ENCODE measurements around the gene CGNL1. TPM values are rescaled to one million over a fixed set of nuclear protein-coding genes. Genes with fewer than 3 reads are reported as not detected.
A peak's percentile ranks its signal among the peaks of the same experiment; 100 is the strongest.

CGNL1 gene
- total RNA-seq, 1 donor from 2014 or later, result 3.0 TPM

DNA sequence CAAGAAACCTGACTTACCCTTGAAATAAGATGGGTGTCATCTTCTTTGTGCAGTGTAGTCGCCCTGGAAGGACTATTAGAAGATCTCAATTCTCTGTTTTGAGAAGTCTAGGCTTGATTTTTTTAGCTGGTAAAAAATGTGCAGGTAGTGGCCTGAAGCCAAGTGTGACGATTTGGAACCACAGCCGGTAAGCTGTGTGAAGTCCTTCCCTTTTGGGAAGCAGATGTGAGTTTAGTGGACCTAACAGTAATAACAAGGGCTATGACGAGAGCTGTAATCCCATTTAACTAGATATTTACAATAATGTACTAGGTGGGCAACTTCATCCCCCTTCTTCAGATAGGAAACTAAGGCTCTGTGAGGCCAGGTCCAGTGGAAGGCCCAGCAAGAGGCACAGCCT is 133.7 kb downstream of the CGNL1 start:
- Mint-ChIP-seq H3K4me1 (peaks cover 20% of the 10 kb centered on the region), H3K27me3 (ENCODE audit: insufficient read depth, low read depth) (peaks cover 6% of the 10 kb centered on the region), H3K9me3 (no peaks in the 10 kb centered on the region), H3K36me3 (no peaks in the 10 kb centered on the region), H3K4me3 (no peak overlapping the region), H3K27ac (no peak overlapping the region)
- no peak overlapping the region for H3K4me3 ChIP-seq
- no peaks in the 10 kb centered on the region for H3K27me3 ChIP-seq
- no peak overlapping the region for H2AFZ ChIP-seq (replicated peaks)
- no peaks in the 10 kb centered on the region for H3K36me3 ChIP-seq
- H3K9me3 ChIP-seq (ENCODE audit: low read depth), result no peaks in the 10 kb centered on the region
- TF ChIP-seq EZH2phosphoT487 (IDR thresholded peaks at IDR 0.05), result no peak
- TF ChIP-seq, protein P1, sequence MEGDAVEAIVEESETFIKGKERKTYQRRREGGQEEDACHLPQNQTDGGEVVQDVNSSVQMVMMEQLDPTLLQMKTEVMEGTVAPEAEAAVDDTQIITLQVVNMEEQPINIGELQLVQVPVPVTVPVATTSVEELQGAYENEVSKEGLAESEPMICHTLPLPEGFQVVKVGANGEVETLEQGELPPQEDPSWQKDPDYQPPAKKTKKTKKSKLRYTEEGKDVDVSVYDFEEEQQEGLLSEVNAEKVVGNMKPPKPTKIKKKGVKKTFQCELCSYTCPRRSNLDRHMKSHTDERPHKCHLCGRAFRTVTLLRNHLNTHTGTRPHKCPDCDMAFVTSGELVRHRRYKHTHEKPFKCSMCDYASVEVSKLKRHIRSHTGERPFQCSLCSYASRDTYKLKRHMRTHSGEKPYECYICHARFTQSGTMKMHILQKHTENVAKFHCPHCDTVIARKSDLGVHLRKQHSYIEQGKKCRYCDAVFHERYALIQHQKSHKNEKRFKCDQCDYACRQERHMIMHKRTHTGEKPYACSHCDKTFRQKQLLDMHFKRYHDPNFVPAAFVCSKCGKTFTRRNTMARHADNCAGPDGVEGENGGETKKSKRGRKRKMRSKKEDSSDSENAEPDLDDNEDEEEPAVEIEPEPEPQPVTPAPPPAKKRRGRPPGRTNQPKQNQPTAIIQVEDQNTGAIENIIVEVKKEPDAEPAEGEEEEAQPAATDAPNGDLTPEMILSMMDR (IDR thresholded peaks at IDR 0.05), result no peak
- no peak for TF ChIP-seq EZH2 (IDR thresholded peaks at IDR 0.05)
- no peaks in the 10 kb centered on the region for H4K20me1 ChIP-seq (ENCODE audit: low read depth)
- no peaks in the 10 kb centered on the region for H3K79me2 ChIP-seq (ENCODE audit: low read depth)
- no peak for DNase-seq (ENCODE audit: low spot score)
- no peak overlapping the region for H3K27ac ChIP-seq
- no peak overlapping the region for H3K9ac ChIP-seq
- H3K4me2 ChIP-seq, result no peak overlapping the region
- peaks cover 16% of the 10 kb centered on the region for H3K4me1 ChIP-seq
- no peaks in the 10 kb centered on the region for H3F3A ChIP-seq (ENCODE audit: low read depth)

DNA sequence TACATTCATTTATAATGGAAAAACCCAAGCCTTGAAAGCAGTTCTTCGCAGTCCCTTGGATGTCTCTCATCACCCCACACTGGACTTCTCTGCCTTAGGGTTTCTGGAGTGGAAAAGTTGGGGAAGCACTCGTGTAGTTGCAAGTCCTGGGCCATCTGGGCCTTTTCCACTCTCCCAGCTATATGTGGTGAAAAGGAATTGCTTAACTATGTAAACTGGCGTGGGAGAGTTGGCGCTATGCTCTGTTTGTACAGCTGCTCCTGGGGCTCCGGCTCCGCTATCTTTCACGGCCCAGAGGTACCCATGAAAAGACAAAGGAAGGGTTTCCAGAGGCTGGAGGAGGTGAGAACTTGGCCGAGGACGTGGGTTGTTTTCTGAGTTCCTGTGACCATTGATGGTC is 134.3 kb downstream of the CGNL1 start:
- Mint-ChIP-seq H3K4me1 (peaks cover 20% of the 10 kb centered on the region), H3K27ac (no peak overlapping the region)

DNA sequence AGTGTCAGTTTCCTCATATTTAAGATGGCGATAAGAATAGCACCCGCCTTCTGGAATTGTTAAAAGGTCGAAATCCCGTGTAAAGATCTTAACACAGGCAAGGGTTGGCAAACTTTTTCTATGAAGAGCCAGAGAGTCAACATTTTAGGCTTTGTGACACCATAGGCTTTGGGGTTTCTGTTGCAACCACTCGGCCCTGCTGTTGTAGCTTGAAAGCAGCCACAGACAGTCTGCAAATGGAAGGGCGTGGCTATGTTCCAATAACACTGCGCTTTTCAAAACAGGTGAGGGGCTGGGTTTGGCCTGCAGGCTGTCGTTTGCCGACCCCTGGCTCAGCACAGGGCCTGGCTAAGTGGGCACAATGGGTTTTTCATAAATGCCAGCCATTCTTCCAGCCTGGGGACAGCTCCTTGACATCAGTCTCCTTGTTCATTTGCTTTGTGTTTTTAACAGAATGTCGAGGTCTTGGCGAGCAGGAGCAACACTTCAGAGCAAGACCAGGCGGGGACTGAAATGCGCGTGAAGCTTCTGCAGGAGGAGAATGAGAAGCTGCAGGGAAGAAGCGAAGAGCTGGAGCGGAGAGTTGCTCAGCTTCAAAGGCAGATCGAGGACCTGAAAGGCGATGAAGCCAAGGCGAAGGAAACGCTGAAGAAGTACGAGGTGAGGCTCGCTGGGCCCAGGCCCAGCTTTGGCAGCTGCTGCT is 140.2 kb downstream of the CGNL1 start:
- no peak for DNase-seq (ENCODE audit: low spot score)
- Histone ChIP-seq H4K20me1 (ENCODE audit: low read depth) (no peaks in the 10 kb centered on the region), H3F3A (ENCODE audit: low read depth) (no peaks in the 10 kb centered on the region), H3K27me3 (no peaks in the 10 kb centered on the region), H2AFZ (replicated peaks) (no peak overlapping the region), H3K27ac (no peak overlapping the region), H3K4me2 (no peak overlapping the region), H3K36me3 (no peaks in the 10 kb centered on the region), H3K4me1 (no peaks in the 10 kb centered on the region), H3K4me3 (no peak overlapping the region), H3K79me2 (ENCODE audit: low read depth) (no peaks in the 10 kb centered on the region), H3K9ac (no peak overlapping the region), H3K9me3 (ENCODE audit: low read depth) (no peaks in the 10 kb centered on the region)
- H3K4me1 Mint-ChIP-seq, result peaks cover 2% of the 10 kb centered on the region
- H3K27ac Mint-ChIP-seq, result peak overlapping the region; percentile 36
- H3K36me3 Mint-ChIP-seq, result no peaks in the 10 kb centered on the region
- H3K4me3 Mint-ChIP-seq, result no peak overlapping the region
- no peaks in the 10 kb centered on the region for H3K27me3 Mint-ChIP-seq (ENCODE audit: insufficient read depth, low read depth)
- TF ChIP-seq, protein P1 (IDR thresholded peaks at IDR 0.05), result no peak
- TF ChIP-seq EZH2phosphoT487 (IDR thresholded peaks at IDR 0.05), result no peak
- TF ChIP-seq EZH2 (IDR thresholded peaks at IDR 0.05), result no peak
- no peaks in the 10 kb centered on the region for H3K9me3 Mint-ChIP-seq

More for the DNA sequence above, 134.3 kb downstream of the CGNL1 start:
- Histone ChIP-seq H3K27ac (no peak overlapping the region), H3K4me2 (no peak overlapping the region), H3K9me3 (ENCODE audit: low read depth) (no peaks in the 10 kb centered on the region), H3K4me3 (no peak overlapping the region), H3F3A (ENCODE audit: low read depth) (no peaks in the 10 kb centered on the region), H3K36me3 (no peaks in the 10 kb centered on the region), H3K4me1 (peaks cover 16% of the 10 kb centered on the region), H2AFZ (replicated peaks) (no peak overlapping the region), H3K27me3 (no peaks in the 10 kb centered on the region), H3K9ac (no peak overlapping the region), H4K20me1 (ENCODE audit: low read depth) (no peaks in the 10 kb centered on the region), H3K79me2 (ENCODE audit: low read depth) (no peaks in the 10 kb centered on the region)
- no peaks in the 10 kb centered on the region for H3K9me3 Mint-ChIP-seq
- H3K27me3 Mint-ChIP-seq (ENCODE audit: insufficient read depth, low read depth), result peaks cover 6% of the 10 kb centered on the region
- no peak for DNase-seq (ENCODE audit: low spot score)
- TF ChIP-seq EZH2phosphoT487 (IDR thresholded peaks at IDR 0.05) (no peak), EZH2 (IDR thresholded peaks at IDR 0.05) (no peak)
- TF ChIP-seq, protein P1 (IDR thresholded peaks at IDR 0.05), result no peak
- no peaks in the 10 kb centered on the region for H3K36me3 Mint-ChIP-seq
- H3K4me3 Mint-ChIP-seq, result no peak overlapping the region
